GM19025 (cell line): ENCODE results near the gene TTC17.
"Not testable (repeated sequence)": the region's sequence is repeated elsewhere in the genome, so short reads cannot be mapped to it uniquely, and the experiment has no call there.

Source experiments
- ATAC-seq: cut with Tn5 transposase; IDR thresholded peaks from one replicate; pipeline ENCODE4 v1.9.1; 2021; ENCODE audit warnings: mild to moderate bottlenecking, low read depth, moderate library complexity; ENCODE audit not compliant: unreplicated experiment

TTC17 gene

DNA sequence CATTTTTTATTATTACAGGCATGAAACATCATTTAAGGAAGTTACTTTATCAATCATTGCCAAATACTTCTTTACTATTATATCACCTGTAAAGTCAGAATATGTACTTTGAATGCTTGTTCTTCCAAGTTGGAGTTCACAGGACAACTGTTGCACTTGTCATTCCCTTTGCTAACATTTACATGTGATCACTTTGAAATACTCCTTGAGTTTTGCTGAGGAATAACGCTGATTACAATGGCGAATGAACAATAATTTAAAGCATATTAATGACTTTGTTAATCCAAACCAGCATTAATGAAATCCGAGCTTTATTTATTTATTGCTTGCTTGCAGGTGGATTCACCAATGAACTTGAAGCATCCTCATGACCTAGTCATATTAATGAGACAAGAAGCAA lies 20.2 kb downstream of the TTC17 start:
- no peak for ATAC-seq

DNA sequence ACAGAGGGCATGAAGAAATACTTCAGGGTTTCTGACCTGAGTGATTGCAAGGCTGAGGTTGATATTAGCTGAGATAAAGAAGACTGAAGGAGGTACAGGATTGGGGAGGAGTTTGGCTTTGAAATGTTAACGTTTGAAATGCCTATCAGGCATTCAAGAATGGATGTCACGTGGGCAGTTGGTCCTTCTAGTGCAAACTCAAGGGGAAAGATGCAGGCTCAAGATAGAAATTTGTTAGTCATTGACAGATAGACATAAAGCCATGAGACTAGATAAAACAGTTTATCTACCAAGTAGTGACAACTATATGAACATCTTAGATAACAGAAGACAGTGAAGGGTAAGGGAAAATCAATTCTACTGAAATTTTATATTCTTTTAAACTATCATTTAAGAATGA lies 23.1 kb downstream of the TTC17 start:
- no peak for ATAC-seq

DNA sequence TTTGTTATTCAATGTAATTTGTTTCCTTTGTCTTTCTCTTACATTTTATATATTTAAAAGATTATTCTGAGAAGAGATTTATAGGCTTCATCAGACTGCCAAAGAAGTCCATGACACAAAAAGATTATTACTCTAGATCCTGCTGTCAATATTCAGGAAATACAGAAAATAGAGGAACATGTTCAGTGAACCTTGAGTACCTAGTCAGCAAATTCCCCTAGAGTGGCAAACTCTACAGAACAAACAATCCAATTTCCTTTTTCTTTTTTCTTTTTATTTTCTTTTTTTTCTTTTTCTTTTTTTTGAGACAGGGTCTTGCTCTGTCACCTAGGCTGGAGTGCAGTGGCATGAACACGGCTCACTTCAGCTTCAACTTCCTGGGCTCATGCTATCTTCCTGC lies 23.9 kb downstream of the TTC17 start:
- ATAC-seq, result no peak

DNA sequence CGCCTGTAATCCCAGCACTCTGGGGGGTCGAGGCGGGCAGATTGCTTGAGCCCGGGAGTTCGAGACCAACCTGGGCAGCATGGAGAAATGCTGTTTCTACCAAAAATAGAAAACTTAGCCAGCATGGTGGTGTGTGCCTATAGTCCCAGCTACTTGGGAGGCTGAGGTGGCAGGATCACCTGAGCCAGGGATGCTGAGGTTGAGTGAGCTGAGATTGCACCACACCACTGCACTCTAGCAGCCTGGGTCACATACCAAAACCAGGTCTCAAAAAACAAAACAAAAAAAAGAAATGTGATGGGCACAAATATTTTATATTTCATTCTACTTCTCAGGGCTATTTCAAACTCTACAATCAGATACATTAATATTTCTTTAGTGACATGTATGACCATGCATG lies 25.7 kb downstream of the TTC17 start:
- no peak for ATAC-seq

DNA sequence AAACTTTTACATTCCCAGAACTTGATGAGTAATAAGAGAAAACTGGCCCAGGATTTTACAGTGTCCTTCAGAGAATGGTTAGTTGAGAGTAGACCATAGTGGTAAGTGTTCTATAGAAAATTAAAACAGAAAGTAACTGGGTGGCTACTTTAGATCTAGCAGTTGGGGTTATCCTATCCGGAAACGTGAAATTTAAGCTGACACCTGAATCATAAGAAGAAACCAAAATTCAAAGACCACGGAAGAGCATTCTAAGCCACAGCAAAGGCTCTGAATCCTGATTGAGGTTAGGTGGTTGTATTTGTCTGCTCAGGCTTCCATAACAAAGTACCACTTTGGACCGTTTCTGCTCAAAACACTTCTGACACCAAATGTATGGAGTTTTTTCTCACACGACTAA lies 34.0 kb downstream of the TTC17 start:
- ATAC-seq, result no peak

DNA sequence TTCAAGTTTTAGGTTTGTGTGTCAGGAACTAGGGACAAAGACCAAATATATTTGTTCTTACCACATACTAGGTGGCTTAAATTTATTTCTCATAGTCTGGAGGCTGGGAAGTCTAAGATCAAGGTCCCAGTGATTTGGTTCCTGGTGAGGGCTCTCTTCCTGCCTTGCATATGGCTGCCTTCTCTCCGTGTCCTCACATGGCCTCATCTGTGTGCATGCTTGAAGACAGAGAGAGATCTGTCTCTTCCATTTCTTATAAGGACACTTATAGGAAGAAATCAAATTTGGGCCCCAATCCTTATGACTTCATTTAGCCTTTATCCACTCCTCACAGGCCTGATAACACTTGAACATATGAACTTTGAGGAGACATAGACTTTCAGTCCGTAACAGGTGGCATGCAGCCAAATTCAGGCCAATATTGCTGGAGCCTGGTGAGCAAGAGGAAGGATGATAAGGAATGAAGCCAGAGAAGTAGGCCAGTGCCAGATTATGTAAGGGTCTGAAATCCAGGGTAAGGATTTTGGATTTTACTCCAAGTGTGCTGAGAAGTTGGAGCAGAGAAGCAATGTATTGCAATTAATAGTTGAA lies 35.1 kb downstream of the TTC17 start:
- no peak for ATAC-seq

DNA sequence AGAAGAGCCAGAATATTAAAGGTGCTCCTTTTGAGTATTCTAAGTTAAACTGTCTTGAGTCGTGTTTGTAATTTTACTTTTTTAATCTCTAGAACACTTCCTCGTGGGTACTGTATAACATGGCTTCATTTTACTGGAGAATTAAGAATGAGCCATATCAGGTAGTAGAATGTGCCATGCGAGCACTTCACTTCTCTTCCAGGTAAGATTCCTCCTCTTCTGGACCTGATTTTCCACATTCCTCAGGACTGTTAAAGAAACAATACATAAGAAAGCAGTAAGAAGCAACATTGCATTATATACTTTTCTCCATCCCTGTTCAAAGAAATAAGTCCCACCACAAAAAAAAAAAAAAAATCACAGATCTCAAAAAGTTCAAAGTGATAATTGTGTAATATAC lies 37.9 kb downstream of the TTC17 start:
- no peak for ATAC-seq

DNA sequence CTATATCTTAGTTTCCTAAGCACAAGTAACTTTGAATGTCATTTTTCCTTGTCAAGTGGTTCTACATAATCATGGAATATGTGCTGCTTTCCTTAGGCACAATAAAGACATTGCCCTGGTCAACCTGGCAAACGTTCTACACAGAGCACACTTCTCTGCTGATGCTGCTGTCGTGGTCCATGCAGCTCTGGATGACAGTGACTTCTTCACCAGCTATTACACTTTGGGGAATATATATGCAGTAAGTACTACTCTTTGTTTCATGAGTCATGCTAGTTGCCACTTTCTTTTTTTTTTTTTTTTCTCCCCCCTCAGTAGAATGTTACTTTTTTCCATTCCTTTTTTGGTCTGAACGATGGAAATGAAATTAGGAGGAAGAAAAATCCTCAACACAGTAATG lies 38.5 kb downstream of the TTC17 start:
- no peak for ATAC-seq

DNA sequence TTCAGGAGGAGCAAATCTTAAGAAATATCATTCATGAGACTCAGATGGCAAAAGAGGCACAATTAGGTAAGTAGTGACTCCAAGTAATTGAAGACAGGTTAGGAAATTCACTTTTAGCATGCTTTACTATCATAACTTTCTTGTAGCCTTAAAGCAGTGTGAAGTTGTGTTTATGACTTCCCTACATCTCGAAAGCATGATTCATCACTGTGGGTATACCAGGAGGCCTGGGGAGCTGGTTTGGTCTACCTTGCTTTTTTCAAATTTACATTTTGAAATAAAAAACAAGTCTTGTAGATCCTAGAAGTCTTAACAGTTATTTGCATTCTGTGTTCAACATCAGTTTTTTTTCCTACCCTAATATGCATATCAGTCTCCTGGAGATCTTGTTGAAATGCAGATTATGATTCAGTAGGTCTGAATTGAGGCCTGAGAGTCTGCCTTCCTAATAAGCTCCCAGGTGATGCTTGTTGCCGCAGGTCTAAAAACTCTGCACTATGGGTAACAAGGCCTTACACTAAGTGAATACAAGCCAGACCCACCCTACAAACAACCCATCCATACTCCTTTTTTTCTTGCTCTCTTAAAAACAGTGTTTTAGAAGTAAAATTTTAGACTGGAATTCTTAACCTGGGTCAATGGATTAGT lies 41.4 kb downstream of the TTC17 start:
- ATAC-seq, result no peak

DNA sequence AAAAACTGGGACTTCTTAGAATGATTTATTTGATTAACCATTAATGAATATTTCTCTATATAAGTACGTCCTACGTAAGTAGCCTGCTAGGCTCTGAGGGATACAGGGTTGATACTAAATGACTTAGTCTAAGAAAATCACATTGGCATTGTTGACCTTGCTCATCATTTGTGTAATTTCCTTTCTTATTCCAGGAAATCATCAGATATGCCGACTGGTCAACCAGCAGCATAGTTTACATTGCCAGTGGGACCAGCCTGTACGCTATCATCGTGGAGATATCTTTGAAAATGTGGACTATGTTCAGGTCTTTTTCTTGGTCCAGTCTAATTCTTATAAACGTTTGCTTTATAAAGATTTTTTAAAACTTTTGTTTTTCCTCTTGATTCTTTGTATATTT lies 42.5 kb downstream of the TTC17 start:
- no peak for ATAC-seq

DNA sequence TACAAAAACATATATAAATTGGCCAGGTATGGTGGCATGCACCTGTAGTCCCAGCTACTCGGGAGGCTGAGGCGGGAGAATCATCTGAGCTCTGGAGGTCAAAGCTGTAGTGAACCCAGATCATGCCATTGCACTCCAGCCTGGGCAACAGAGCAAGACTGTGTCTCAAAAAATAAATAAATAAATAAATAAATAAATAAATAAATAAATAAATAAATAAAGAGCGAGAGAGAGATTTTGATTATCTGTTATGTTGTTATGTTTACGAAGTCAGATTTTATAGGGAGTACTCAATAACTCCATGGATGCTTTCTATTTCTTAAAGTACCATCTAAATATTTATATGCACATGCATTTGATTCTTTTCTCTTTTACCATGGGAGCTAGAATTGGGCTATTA lies 43.1 kb downstream of the TTC17 start:
- not testable (repeated sequence) for ATAC-seq

DNA sequence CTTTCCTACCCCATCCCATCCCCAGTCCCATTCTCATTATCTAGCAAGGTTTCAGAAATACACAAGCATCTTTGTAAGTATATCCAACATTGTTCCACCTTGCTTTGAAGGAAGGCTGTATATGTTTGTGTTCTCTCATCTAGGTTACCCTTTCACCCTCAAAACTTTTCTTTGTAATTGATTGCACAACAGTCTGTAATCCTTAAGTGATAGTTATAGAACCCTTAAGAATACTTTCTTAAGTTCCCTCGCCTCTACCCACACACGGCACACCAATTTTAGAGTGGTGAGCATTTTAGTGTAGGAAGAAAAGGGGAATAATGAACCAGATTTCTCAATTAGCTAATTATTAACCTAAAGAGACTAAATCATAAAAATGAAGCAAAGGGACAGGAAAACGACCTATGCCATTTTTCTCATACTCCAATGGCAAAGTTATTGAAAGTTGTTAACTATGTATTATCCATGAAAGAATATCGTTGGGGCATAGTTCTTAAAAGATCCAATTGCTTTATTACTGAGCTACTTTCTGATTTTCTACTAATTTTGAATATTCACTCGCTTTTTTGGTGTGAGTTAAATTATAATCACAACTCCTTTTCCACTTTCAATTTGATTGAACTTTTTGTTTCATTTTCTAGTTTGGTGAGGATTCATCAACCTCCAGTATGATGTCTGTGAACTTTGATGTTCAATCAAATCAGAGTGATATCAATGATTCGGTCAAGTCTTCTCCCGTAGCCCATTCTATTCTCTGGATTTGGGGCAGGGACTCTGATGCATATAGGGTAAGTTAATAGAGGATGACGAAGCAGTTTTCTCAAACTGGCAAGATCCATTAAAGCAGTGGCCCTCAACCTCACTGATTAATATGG lies 44.9 kb downstream of the TTC17 start:
- no peak for ATAC-seq

DNA sequence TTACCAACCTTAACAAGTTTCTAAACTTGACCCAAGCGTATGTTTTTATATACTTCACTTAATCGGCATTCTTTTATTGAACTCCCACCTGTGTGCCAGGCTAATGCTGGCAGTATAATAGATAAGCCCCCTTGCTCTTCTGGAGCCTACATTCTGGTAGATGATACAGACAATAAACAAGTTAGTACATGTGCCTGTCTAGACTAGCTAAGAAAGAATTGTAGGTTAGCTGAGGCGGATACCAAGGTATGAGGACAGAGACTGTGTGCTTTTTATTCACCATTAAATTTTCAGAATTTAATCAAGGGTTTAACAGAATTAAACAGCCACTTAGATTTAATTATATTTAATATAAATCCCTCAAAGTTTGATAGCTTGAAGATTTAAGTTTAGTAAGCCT lies 45.7 kb downstream of the TTC17 start:
- no peak for ATAC-seq

DNA sequence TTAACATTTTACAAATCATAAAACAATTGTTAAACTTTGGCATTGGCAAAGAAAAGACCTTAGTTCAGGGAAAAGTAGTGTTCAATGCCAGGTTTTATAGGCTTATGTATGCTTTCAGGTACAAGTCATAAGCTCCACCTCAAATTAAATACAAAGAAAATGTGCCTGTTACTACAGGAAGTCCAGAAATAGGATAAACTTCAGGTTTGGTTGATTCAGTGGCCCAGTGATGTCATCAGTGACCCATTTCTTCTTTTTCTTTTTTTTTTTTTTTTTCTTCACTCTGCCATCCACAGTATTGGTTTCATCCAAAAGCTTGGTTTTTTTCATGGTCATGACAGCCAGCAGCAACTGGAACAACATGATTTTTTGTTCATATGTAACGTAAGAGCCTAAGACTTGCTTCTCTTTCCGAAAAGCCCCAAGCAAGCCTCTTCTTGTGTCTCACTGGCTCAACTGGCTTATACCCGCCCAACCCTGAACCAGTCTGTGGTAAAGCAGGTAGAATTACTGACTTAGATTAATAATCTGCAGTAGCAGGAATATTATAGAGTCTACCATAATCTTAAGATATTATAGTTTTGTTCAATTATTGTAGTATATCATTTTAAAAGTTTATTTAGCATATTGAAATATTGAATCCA lies 46.2 kb downstream of the TTC17 start:
- ATAC-seq, result no peak

DNA sequence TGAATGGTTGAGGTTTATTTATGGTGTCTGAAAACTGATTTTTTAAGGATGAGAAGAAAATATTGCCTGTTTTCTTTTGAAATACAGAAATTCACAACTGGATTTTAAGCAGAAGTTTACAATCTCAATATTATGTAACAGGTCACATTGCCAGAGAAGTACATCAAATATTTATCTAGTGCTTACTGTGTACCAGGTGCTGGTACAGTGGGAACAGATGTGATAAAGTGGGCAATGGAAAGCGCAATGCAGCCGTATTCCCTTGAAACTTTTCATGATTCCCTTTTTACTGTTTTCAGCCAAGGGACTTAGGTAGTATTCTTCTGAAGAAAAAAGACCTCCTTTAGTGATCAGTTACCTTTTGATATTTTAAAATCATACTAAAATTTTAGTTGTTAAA lies 49.6 kb downstream of the TTC17 start:
- ATAC-seq, result no peak

DNA sequence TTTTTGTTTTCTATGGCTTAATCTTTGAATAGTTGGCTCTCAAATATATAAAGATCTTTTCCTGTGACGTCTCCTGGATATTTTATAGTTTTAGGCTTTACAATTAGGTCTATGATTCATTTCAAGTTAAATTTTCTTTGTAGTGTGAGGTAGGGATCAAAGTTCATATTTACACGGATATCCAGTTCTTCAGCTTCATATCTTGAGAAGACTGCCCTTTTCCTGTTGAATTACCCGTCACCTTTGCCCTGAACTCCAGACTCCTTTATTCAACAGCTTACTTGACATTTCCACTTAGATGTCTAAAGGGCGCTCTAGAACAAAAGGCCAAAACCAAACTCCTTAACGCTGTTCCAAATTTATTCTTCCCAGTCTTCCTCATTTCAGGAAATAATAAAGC lies 51.7 kb downstream of the TTC17 start:
- no peak for ATAC-seq

DNA sequence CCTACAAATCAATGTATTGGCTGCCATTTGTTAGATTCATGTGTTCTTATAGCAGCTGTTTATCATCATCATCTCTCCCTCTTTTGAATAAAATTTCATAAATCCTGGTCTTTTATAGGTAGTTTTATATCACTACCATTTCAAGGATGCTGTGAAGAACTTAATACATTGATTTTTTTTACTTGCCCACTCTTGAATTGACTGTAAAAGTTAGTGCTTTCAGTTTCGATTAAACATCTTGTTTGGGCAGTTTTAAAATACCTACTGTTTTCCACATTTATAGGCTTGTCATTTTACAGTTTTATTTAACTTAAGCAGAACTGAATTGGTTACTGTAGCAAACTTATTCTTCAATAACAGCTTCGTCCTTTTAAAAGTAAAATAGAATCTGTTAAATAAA lies 59.5 kb downstream of the TTC17 start:
- no peak for ATAC-seq

DNA sequence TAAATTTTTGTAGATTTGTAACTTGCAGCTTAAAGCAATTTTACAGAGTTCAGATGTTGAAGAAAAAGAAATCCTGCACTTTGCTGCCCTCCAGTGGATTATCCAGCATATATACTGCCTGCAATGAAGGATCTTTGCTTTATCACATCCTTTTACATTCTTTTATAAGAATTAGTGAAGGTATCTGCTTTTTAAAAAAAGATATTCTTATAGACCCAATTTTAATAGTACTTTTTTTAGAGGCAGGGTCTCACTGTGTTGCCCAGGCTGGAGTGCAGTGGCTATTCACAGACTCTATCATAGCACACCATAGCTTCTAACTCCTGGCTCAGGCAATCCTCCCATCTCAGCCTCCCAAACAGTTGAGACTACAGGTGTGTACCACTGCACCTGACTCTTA lies 60.7 kb downstream of the TTC17 start:
- no peak for ATAC-seq

DNA sequence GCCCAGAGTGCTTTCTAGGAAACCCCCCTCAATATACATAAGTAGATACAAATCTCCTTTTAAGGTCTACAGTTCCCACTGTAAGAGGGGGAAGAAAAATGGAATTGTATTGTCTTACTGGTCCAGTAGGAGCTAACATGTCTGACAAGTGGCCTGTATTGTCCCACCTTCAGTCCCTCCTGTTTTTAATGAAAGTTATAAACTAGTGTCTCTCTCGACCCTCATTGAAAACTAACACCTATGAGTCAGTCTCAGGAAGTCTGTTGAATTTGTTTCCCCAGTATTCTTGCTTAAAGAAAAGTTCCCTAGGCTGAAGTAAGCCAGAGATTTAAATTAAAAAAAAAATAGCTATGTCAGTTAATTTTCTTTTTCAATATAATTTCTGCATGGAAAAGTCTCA lies 69.3 kb downstream of the TTC17 start:
- no peak for ATAC-seq

DNA sequence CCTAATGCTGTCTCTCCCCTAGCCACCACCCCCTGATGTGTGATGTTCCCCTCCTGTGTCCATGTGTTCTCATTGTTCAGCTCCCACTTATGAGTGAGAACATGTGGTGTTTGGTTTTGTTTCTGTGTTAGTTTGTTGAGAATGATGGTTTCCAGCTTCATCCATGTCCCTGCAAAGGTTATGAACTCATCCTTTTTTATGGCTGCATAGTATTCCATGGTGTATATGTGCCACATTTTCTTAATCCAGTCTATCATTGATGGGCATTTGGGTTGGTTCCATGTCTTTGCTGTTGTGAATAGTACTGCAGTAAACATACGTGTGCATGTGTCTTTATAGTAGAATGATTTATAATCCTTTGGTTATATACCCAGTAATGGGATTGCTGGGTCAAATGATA lies 72.2 kb downstream of the TTC17 start:
- ATAC-seq, result not testable (repeated sequence)

DNA sequence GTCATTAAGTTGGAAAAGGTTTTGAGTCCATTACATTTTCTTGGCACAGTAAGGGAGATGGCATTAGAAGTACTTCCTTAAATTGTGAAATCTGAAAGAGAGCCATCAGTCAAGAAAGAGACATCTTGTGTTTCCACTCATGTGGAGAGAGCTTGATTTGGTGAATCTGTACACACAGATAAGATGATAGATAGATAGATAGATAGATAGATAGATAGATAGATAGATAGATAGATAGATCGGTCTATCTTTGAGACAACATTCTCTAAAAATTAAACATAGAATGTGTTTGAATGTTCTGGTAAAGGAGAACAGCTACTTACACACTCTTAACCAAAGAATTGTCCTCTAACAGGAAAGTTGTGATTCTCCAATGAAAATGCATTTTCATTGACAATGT lies 76.2 kb downstream of the TTC17 start:
- ATAC-seq, result no peak
